BLaER1 (cell line): ENCODE measurements around the gene AKR1D1.

Experiments
- H3K27ac ChIP-seq: shearing (Covaris generic); formaldehyde crosslinking; 2 replicates; pipeline ENCODE4 v1.8.1; 2022
- H3K27me3 ChIP-seq: shearing (Covaris generic); formaldehyde crosslinking; 2 replicates; pipeline ENCODE4 v1.8.1; 2022
- H3K36me3 ChIP-seq: shearing (Covaris generic); formaldehyde crosslinking; 2 replicates; pipeline ENCODE4 v1.8.1; 2022
- H3K4me1 ChIP-seq: shearing (Covaris generic); formaldehyde crosslinking; 2 replicates; pipeline ENCODE4 v1.8.1; 2022
- H3K4me2 ChIP-seq: shearing (Covaris generic); formaldehyde crosslinking; 2 replicates; pipeline ENCODE4 v1.8.1; 2022
- H3K4me3 ChIP-seq: shearing (Covaris generic); formaldehyde crosslinking; 2 replicates; pipeline ENCODE4 v1.8.1; 2022
- H3K9ac ChIP-seq: shearing (Covaris generic); formaldehyde crosslinking; 2 replicates; pipeline ENCODE4 v1.8.1; 2022
- H3K9me3 ChIP-seq: shearing (Covaris generic); formaldehyde crosslinking; 2 replicates; pipeline ENCODE4 v1.8.1; 2022
- H4K20me1 ChIP-seq: shearing (Covaris generic); formaldehyde crosslinking; 2 replicates; pipeline ENCODE4 v1.8.1; 2022
- Cebpa-rat ChIP-seq: shearing (Covaris generic); IDR thresholded peaks from 2 replicates; pipeline ENCODE4 v1.8.1; 2022

The AKR1D1 gene

DNA sequence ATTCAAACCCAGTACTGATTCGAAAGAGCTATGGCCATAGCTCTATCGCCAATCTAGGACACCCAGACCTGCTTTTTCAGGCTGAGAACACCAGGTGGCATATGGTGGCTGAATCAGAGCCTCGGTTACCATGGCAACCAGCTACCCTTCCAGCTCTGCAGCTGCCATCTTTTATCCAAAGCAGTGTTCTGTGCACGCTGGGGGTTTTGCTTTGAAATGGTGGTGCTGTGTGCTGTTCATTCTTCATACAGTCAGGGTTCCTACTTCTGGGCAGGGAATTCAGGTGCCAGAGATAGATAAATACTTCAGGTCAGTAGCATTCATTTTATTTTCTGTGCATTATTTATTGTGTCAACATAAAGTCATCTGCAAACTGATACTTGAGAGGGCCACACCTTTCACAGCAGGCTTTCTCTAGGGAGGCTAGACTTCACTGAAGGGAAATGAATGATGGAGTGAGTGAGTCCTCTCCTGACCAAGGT is 85.4 kb downstream of the AKR1D1 start:
- no peak for TF ChIP-seq Cebpa-rat
- Histone ChIP-seq H3K9me3 (peaks cover 24% of the 10 kb centered on the region), H3K4me1 (no peaks in the 10 kb centered on the region), H4K20me1 (no peaks in the 10 kb centered on the region), H3K4me3 (no peak overlapping the region), H3K9ac (no peak overlapping the region), H3K4me2 (no peak overlapping the region), H3K27ac (no peak overlapping the region), H3K36me3 (no peaks in the 10 kb centered on the region), H3K27me3 (no peaks in the 10 kb centered on the region)

DNA sequence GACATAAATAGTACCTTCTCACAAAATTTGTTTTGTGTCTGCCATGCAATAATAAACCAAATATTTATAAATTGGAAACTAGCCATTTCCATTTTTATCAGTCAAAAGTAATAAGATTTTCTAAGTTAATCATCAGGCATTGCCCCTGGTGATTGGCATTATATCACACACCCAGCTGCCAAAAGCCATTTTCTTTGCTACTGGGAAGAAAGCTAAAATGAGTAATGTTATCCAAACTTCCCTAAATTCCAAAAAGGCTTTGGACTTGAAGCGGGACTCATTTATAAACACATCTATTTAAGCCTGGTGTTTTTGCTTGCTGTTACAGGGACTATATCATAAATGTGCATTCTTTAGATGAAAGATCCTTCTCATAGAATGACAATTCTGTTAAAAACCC is 86.0 kb downstream of the AKR1D1 start:
- TF ChIP-seq Cebpa-rat: no peak
- H3K27ac ChIP-seq: no peak overlapping the region
- H3K4me1 ChIP-seq: no peaks in the 10 kb centered on the region
- H3K27me3 ChIP-seq: no peaks in the 10 kb centered on the region
- H3K4me3 ChIP-seq: no peak overlapping the region
- H3K9me3 ChIP-seq: peaks cover 24% of the 10 kb centered on the region
- H3K36me3 ChIP-seq: no peaks in the 10 kb centered on the region
- H3K9ac ChIP-seq: no peak overlapping the region
- no peak overlapping the region for H3K4me2 ChIP-seq
- no peaks in the 10 kb centered on the region for H4K20me1 ChIP-seq

DNA sequence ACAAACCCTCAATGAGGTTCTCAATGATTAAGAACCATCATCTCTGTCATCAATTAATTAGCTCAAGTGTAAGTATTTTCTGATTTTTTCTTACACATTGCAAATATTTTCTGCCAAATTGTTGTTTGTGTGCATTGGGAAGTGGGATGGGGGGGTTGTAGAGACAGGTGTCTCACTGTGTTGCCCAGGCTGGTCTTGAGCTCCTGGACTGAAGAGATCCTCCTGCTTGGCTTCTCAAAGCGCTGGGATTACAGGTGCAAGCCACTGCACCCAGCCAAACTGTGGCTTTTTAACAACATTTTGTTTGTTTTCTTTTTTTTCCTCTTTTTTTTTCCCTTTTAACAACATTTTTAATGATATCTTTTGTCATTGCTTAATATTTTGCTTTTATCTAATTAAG is 87.5 kb downstream of the AKR1D1 start:
- H3K27ac ChIP-seq: no peak overlapping the region
- no peak for TF ChIP-seq Cebpa-rat

DNA sequence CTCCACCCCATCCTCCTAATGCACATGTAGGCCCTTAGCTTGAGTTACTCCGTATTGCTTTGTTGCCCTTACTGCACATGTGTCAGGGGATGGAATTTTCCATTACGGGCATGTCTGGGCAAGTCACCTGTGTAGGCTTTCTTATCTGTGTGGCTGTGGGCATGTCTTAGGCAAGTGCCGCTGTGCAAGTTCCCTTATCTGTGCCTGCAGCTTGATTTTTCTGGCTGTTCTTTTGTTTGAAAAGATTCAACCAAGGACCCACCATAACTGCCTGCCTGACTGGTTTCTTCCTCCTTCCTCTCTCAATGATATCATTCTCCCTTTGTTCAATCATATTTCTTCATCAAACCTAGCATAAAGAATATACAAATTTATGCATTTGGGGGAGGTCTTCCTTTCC is 88.5 kb downstream of the AKR1D1 start:
- H4K20me1 ChIP-seq: no peaks in the 10 kb centered on the region
- H3K36me3 ChIP-seq: no peaks in the 10 kb centered on the region
- no peak overlapping the region for H3K9ac ChIP-seq
- peaks cover 24% of the 10 kb centered on the region for H3K9me3 ChIP-seq
- no peaks in the 10 kb centered on the region for H3K27me3 ChIP-seq
- H3K27ac ChIP-seq: no peak overlapping the region
- H3K4me2 ChIP-seq: no peak overlapping the region
- H3K4me1 ChIP-seq: no peaks in the 10 kb centered on the region
- no peak overlapping the region for H3K4me3 ChIP-seq
- TF ChIP-seq Cebpa-rat: no peak

More for the DNA sequence above, 87.5 kb downstream of the AKR1D1 start:
- no peaks in the 10 kb centered on the region for H4K20me1 ChIP-seq
- no peaks in the 10 kb centered on the region for H3K27me3 ChIP-seq
- H3K36me3 ChIP-seq: no peaks in the 10 kb centered on the region
- H3K9ac ChIP-seq: no peak overlapping the region
- H3K4me2 ChIP-seq: no peak overlapping the region
- peaks cover 24% of the 10 kb centered on the region for H3K9me3 ChIP-seq
- H3K4me3 ChIP-seq: no peak overlapping the region
- H3K4me1 ChIP-seq: no peaks in the 10 kb centered on the region

DNA sequence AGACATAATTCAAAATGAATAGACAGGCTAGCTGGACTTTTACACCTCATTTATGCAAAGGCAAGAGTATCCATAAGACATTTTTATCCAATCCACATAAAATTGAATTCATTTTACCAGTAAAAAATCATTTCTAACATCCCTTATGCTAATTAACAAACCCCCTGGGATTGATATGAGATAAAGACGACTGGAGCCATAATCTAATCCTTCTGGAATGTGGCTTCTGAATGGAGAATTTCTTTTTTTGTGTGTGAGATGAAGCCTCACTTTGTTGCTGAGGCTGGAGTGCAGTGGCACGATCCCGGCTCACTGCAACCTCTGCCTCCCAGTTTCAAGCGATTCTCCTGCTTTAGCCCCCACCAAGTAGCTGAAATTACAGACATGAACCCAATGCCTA is 90.4 kb downstream of the AKR1D1 start:
- no peak overlapping the region for H3K9ac ChIP-seq

DNA sequence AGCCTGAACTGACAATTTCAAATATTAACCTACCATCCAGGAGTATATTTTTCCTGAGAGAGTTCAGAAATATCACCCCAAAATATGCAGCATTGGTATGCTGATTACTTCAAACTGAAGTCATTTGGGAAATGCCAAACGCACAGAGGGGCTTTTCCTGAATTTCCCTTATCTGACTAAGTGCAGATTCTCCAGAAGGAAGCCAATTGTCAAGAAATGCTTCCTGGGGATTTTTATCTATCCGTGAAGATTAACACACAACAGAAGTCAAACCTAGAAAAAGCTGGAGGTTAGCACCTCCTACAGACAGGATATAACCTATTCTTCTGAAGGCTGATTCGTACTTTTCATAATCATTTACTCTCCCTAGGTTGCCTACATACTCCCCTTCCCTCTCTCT is 91.0 kb downstream of the AKR1D1 start:
- Histone ChIP-seq H3K9ac (no peak overlapping the region), H3K4me1 (peaks cover 14% of the 10 kb centered on the region; the same call in 1 of the 2 replicates), H3K27ac (no peak overlapping the region), H3K9me3 (peaks cover 24% of the 10 kb centered on the region), H3K4me3 (no peak overlapping the region), H4K20me1 (no peaks in the 10 kb centered on the region), H3K36me3 (no peaks in the 10 kb centered on the region), H3K27me3 (no peaks in the 10 kb centered on the region), H3K4me2 (no peak overlapping the region)
- TF ChIP-seq Cebpa-rat: no peak

More for the DNA sequence above, 90.4 kb downstream of the AKR1D1 start:
- Histone ChIP-seq H3K36me3 (no peaks in the 10 kb centered on the region), H3K4me1 (peaks cover 13% of the 10 kb centered on the region; the same call in 1 of the 2 replicates), H3K4me3 (no peak overlapping the region), H3K4me2 (no peak overlapping the region), H3K27ac (no peak overlapping the region), H4K20me1 (no peaks in the 10 kb centered on the region), H3K27me3 (no peaks in the 10 kb centered on the region), H3K9me3 (peaks cover 24% of the 10 kb centered on the region)
- TF ChIP-seq Cebpa-rat: no peak

DNA sequence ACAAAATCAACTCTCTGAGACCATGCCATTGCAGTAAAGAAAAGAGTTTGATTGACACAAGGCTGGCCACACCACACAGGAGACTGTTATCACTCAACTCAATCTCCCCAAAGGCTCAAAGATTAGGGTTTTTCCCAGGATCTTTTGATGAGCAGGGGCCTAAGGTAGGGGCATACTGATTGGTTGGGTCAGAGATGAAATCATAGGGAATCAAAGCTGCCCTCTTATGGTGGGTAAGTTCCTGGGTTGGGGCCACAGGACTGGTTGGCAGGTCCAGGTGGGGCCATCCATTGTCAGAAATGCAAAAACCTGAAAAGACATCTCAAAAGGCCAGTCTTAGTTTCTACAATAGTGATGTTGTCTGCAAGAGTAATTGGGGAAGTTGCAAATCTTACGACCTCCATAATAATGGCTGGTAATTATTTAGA is 91.6 kb downstream of the AKR1D1 start:
- Histone ChIP-seq H3K4me1 (peaks cover 14% of the 10 kb centered on the region; the same call in 1 of the 2 replicates), H3K27me3 (no peaks in the 10 kb centered on the region), H3K4me2 (no peak overlapping the region), H3K36me3 (no peaks in the 10 kb centered on the region), H3K4me3 (no peak overlapping the region), H3K9ac (no peak overlapping the region), H4K20me1 (no peaks in the 10 kb centered on the region), H3K27ac (no peak overlapping the region), H3K9me3 (peaks cover 24% of the 10 kb centered on the region)
- no peak for TF ChIP-seq Cebpa-rat
